B cell (primary cell): ENCODE measurements around the gene SHANK1.

Experiments
- EZH2 ChIP-seq: IDR thresholded peaks from 2 replicates; pipeline ENCODE4 v1.6.1; 2012; ENCODE audit warnings: borderline replicate concordance, low read depth, mild to moderate bottlenecking, moderate library complexity, low read length; ENCODE audit not compliant: insufficient read depth, poor library complexity, severe bottlenecking
- TF ChIP-seq, protein P1 (sequence below): fragments of 200-600 bp; IDR thresholded peaks from one replicate; pipeline ENCODE4 v1.8.0; 2022; ENCODE audit warnings: antibody characterized with exemption, mild to moderate bottlenecking

GRCh38 chr19:50647879-50648615 lies 71.6 kb downstream of the SHANK1 start:
- TF ChIP-seq, protein P1, sequence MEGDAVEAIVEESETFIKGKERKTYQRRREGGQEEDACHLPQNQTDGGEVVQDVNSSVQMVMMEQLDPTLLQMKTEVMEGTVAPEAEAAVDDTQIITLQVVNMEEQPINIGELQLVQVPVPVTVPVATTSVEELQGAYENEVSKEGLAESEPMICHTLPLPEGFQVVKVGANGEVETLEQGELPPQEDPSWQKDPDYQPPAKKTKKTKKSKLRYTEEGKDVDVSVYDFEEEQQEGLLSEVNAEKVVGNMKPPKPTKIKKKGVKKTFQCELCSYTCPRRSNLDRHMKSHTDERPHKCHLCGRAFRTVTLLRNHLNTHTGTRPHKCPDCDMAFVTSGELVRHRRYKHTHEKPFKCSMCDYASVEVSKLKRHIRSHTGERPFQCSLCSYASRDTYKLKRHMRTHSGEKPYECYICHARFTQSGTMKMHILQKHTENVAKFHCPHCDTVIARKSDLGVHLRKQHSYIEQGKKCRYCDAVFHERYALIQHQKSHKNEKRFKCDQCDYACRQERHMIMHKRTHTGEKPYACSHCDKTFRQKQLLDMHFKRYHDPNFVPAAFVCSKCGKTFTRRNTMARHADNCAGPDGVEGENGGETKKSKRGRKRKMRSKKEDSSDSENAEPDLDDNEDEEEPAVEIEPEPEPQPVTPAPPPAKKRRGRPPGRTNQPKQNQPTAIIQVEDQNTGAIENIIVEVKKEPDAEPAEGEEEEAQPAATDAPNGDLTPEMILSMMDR = no peak
- no peak for TF ChIP-seq EZH2
